GM12872 (cell line): ENCODE data around the gene PRKAR1B.

ENCODE experiments used
- CTCF ChIP-seq: IDR thresholded peaks from 3 replicates; pipeline ENCODE4 v1.5.1; 2011; ENCODE audit warnings: low read depth, mild to moderate bottlenecking, low read length, moderate library complexity; ENCODE audit not compliant: insufficient read depth

Gene PRKAR1B

GRCh38 chr7:738241-738640, 11.2 kb upstream of the PRKAR1B start:
- TF ChIP-seq CTCF: no peak

GRCh38 chr7:734808-735207, 7.7 kb upstream of the PRKAR1B start:
- TF ChIP-seq CTCF: no peak

- no peak for TF ChIP-seq CTCF
Observed at GRCh38 chr7:734214-734613, 7.1 kb upstream of the PRKAR1B start.

GRCh38 chr7:732556-732955, 5.5 kb upstream of the PRKAR1B start:
- no peak for TF ChIP-seq CTCF

- no peak for TF ChIP-seq CTCF
Observed at GRCh38 chr7:732094-732541, 5.0 kb upstream of the PRKAR1B start.

GRCh38 chr7:731440-732085, 4.5 kb upstream of the PRKAR1B start:
- TF ChIP-seq CTCF: no peak

GRCh38 chr7:730501-731439, 3.7 kb upstream of the PRKAR1B start:
- no peak for TF ChIP-seq CTCF
